Stomach (tissue), 4 donors: Measurements from ENCODE around the gene LIN28B.
"Not testable (repeated sequence)": the region's sequence is repeated elsewhere in the genome, so short reads cannot be mapped to it uniquely, and the experiment has no call there.

Experiments used
- POLR2A ChIP-seq, 4 donors: fragments of 450-650 bp; IDR thresholded peaks; one replicate each; pipeline ENCODE4 v1.6.1; 2016; ENCODE audit warnings: antibody characterized with exemption in 4 of 4, control low read depth in 2 of 4, mild to moderate bottlenecking in 1 of 4, moderate library complexity in 1 of 4
- TF ChIP-seq, protein P1 (sequence below), 7 experiments: fragments of 450-650 bp in 4 of 7; fragments of 200-600 bp in 3 of 7; sonication (generic) in 3 of 7; IDR thresholded peaks; one replicate each; pipeline ENCODE4 v1.5.1; 2016 to 2019; ENCODE audit warnings: antibody characterized with exemption in 7 of 7, control low read depth in 2 of 7, mild to moderate bottlenecking in 1 of 7

GRCh38 chr6:105076418-105076817 lies 119.5 kb downstream of the LIN28B start:
- TF ChIP-seq, protein P1, sequence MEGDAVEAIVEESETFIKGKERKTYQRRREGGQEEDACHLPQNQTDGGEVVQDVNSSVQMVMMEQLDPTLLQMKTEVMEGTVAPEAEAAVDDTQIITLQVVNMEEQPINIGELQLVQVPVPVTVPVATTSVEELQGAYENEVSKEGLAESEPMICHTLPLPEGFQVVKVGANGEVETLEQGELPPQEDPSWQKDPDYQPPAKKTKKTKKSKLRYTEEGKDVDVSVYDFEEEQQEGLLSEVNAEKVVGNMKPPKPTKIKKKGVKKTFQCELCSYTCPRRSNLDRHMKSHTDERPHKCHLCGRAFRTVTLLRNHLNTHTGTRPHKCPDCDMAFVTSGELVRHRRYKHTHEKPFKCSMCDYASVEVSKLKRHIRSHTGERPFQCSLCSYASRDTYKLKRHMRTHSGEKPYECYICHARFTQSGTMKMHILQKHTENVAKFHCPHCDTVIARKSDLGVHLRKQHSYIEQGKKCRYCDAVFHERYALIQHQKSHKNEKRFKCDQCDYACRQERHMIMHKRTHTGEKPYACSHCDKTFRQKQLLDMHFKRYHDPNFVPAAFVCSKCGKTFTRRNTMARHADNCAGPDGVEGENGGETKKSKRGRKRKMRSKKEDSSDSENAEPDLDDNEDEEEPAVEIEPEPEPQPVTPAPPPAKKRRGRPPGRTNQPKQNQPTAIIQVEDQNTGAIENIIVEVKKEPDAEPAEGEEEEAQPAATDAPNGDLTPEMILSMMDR (IDR thresholded peaks at IDR 0.05) = not testable (repeated sequence)
- TF ChIP-seq POLR2A (IDR thresholded peaks at IDR 0.05) = not testable (repeated sequence)
